ENCODE data around the gene FILIP1L.

FILIP1L gene

GRCh38 chr3:99854756-99855298, 259.5 kb downstream of the FILIP1L start:
- ATAC-seq (ENCODE audit: low read depth): no peak
- Histone ChIP-seq H3K4me1 (ENCODE audit: insufficient read depth, poor library complexity, severe bottlenecking) (peaks cover 8% of the 10 kb centered on the region), H3K27me3 (ENCODE audit: insufficient read depth, poor library complexity, severe bottlenecking) (no peaks in the 10 kb centered on the region), H3K4me3 (ENCODE audit: severe bottlenecking) (no peak overlapping the region), H3K27ac (ENCODE audit: poor library complexity, severe bottlenecking) (no peak overlapping the region), H3K36me3 (ENCODE audit: low read depth) (no peaks in the 10 kb centered on the region), H3K9me3 (ENCODE audit: severe bottlenecking) (no peaks in the 10 kb centered on the region)
- TF ChIP-seq CTCF (IDR thresholded peaks at IDR 0.05; ENCODE audit: poor library complexity, severe bottlenecking): no peak
- no peak for DNase-seq (ENCODE audit: low spot score)

GRCh38 chr3:99852851-99853250, 261.4 kb downstream of the FILIP1L start:
- DNase-seq (ENCODE audit: low spot score) (no peak), ATAC-seq (ENCODE audit: low read depth) (no peak)
- H3K27me3 ChIP-seq (ENCODE audit: insufficient read depth, poor library complexity, severe bottlenecking): no peaks in the 10 kb centered on the region
- no peaks in the 10 kb centered on the region for H3K36me3 ChIP-seq (ENCODE audit: low read depth)
- H3K4me1 ChIP-seq (ENCODE audit: insufficient read depth, poor library complexity, severe bottlenecking): no peaks in the 10 kb centered on the region
- no peak overlapping the region for H3K4me3 ChIP-seq (ENCODE audit: severe bottlenecking)
- no peak for TF ChIP-seq CTCF (IDR thresholded peaks at IDR 0.05; ENCODE audit: poor library complexity, severe bottlenecking)
- H3K27ac ChIP-seq (ENCODE audit: poor library complexity, severe bottlenecking): no peak overlapping the region
- no peaks in the 10 kb centered on the region for H3K9me3 ChIP-seq (ENCODE audit: severe bottlenecking)

GRCh38 chr3:99851955-99852354, 262.3 kb downstream of the FILIP1L start:
- no peaks in the 10 kb centered on the region for H3K27me3 ChIP-seq (ENCODE audit: insufficient read depth, poor library complexity, severe bottlenecking)
- H3K27ac ChIP-seq (ENCODE audit: poor library complexity, severe bottlenecking): no peak overlapping the region
- TF ChIP-seq CTCF (IDR thresholded peaks at IDR 0.05; ENCODE audit: poor library complexity, severe bottlenecking): no peak
- DNase-seq (ENCODE audit: low spot score): no peak
- no peak for ATAC-seq (ENCODE audit: low read depth)
- no peak overlapping the region for H3K4me3 ChIP-seq (ENCODE audit: severe bottlenecking)
- no peaks in the 10 kb centered on the region for H3K36me3 ChIP-seq (ENCODE audit: low read depth)
- H3K4me1 ChIP-seq (ENCODE audit: insufficient read depth, poor library complexity, severe bottlenecking): no peaks in the 10 kb centered on the region
- no peaks in the 10 kb centered on the region for H3K9me3 ChIP-seq (ENCODE audit: severe bottlenecking)

- Histone ChIP-seq H3K4me1 (ENCODE audit: insufficient read depth, poor library complexity, severe bottlenecking) (no peaks in the 10 kb centered on the region), H3K9me3 (ENCODE audit: severe bottlenecking) (no peaks in the 10 kb centered on the region), H3K4me3 (ENCODE audit: severe bottlenecking) (no peak overlapping the region), H3K36me3 (ENCODE audit: low read depth) (no peaks in the 10 kb centered on the region), H3K27ac (ENCODE audit: poor library complexity, severe bottlenecking) (no peak overlapping the region), H3K27me3 (ENCODE audit: insufficient read depth, poor library complexity, severe bottlenecking) (no peaks in the 10 kb centered on the region)
- no peak for TF ChIP-seq CTCF (IDR thresholded peaks at IDR 0.05; ENCODE audit: poor library complexity, severe bottlenecking)
- ATAC-seq (ENCODE audit: low read depth): no peak
- no peak for DNase-seq (ENCODE audit: low spot score)
These were observed 263.7 kb downstream of the FILIP1L start for GRCh38 chr3:99850608-99851007.

GRCh38 chr3:99848433-99848832, 265.9 kb downstream of the FILIP1L start:
- no peak for ATAC-seq (ENCODE audit: low read depth)
- H3K27me3 ChIP-seq (ENCODE audit: insufficient read depth, poor library complexity, severe bottlenecking): no peaks in the 10 kb centered on the region
- H3K27ac ChIP-seq (ENCODE audit: poor library complexity, severe bottlenecking): no peak overlapping the region
- no peaks in the 10 kb centered on the region for H3K9me3 ChIP-seq (ENCODE audit: severe bottlenecking)
- no peak for TF ChIP-seq CTCF (IDR thresholded peaks at IDR 0.05; ENCODE audit: poor library complexity, severe bottlenecking)
- no peak overlapping the region for H3K4me3 ChIP-seq (ENCODE audit: severe bottlenecking)
- no peaks in the 10 kb centered on the region for H3K4me1 ChIP-seq (ENCODE audit: insufficient read depth, poor library complexity, severe bottlenecking)
- no peak for DNase-seq (ENCODE audit: low spot score)
- no peaks in the 10 kb centered on the region for H3K36me3 ChIP-seq (ENCODE audit: low read depth)
